Fibroblast of pulmonary artery (primary cell): ENCODE data around the gene HOXD9.

ENCODE experiments used
- DNase-seq: peaks from one replicate; pipeline ENCODE4 v3.0.0-alpha.2; 2010; ENCODE audit warnings: low read depth
- H3K4me3 ChIP-seq: replicated peaks from 2 replicates; pipeline ENCODE4 v1.5.1; 2011; ENCODE audit warnings: low read depth, mild to moderate bottlenecking, control low read depth, low read length, moderate library complexity
- CTCF ChIP-seq: IDR thresholded peaks from 2 replicates; pipeline ENCODE4 v1.5.1; 2011; ENCODE audit warnings: mild to moderate bottlenecking, control low read depth, low read length, inconsistent platforms; ENCODE audit errors: missing control alignments

Gene HOXD9

GRCh38 chr2:176156807-176157498 is 34.4 kb downstream of the HOXD9 start, which contains the start of gene HOXD3:
TSS of gene HOXD3 (plus strand) at chr2:176157307. CDS start at chr2:176169115, 11,808 bp downstream.
- no peak for TF ChIP-seq CTCF
- H3K4me3 ChIP-seq = no peak within 1 kb of the TSS
- no peak for DNase-seq

GRCh38 chr2:176157499-176158185 is 35.1 kb downstream of the HOXD9 start:
- no peak for DNase-seq
- no peak for TF ChIP-seq CTCF
- no peak overlapping the region for H3K4me3 ChIP-seq

- TF ChIP-seq CTCF = no peak
- no peak overlapping the region for H3K4me3 ChIP-seq
- DNase-seq = no peak
Observed at GRCh38 chr2:176158186-176158591, 35.7 kb downstream of the HOXD9 start.

GRCh38 chr2:176158855-176159662 is 36.5 kb downstream of the HOXD9 start:
- no peak overlapping the region for H3K4me3 ChIP-seq
- TF ChIP-seq CTCF = no peak
- DNase-seq = no peak

GRCh38 chr2:176159663-176160250 is 37.2 kb downstream of the HOXD9 start:
- DNase-seq = no peak
- TF ChIP-seq CTCF = no peak
- H3K4me3 ChIP-seq = no peak overlapping the region

GRCh38 chr2:176160251-176160985 is 37.9 kb downstream of the HOXD9 start:
- no peak for DNase-seq
- TF ChIP-seq CTCF = no peak
- no peak overlapping the region for H3K4me3 ChIP-seq
